Measurements from ENCODE around the gene RAG1.
"Not testable (repeated sequence)": the region's sequence is repeated elsewhere in the genome, so short reads cannot be mapped to it uniquely, and the experiment has no call there.

Gene RAG1

DNA sequence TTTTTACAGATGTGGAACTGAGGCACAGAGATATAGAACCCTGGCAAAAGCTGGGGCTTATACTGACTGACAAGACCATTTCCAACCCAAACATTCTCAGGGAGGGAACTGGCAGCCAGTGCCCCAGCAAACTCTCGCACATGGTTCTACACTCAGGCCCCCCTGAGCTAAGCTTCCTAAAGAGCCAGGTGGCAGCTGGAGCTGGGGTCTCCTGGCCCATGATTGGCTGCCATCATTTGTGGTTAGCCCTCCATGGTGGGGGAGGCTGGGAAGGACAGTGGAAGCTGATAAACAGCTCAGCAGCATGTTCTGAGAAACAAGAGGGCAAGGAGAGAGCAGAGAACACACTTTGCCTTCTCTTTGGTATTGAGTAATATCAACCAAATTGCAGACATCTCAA, at the start of gene RAG1:
Gene RAG1 (plus strand): TSS at position 314 of the 400 bp plus-strand sequence. CDS start 5,298 bp downstream, outside the sequence.
- no peak for DNase-seq (ENCODE audit: low read depth in 1 of 2, low spot score in 1 of 2)

GRCh38 chr11:36530840-36531239, 37.0 kb upstream of the RAG1 start:
- DNase-seq (ENCODE audit: low read depth in 1 of 2, low spot score in 1 of 2) = no peak

- no peak for DNase-seq (ENCODE audit: low read depth in 1 of 2, low spot score in 1 of 2)
Measured at GRCh38 chr11:36532941-36533601, 34.7 kb upstream of the RAG1 start.

DNA sequence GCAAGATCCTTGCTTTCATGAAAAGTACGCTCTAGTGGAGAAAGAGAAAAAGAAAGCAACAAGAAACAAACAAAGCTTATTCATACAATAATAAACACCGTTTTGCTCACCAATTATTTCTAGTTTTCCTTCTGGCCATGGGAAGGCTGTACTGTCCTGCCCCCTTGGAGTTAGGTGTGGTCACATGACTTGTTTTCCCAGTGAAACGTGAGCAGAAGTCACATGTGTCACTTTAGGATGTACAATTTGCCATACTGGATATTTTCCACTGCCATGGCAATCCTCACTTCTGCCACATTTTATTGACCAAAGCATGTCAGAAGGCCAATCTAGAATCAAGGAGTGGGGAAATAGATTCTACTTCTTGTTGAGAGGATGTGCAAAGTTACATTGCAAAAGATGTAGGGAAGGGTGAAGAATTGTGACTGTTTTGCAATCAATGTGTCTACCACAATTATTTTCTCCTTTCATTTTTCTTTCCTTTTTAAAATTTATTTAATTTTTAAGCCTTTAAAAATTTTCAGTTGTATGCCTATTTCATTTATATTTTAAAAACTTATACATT, 33.4 kb upstream of the RAG1 start:
- no peak for DNase-seq (ENCODE audit: low read depth in 1 of 2, low spot score in 1 of 2)

DNA sequence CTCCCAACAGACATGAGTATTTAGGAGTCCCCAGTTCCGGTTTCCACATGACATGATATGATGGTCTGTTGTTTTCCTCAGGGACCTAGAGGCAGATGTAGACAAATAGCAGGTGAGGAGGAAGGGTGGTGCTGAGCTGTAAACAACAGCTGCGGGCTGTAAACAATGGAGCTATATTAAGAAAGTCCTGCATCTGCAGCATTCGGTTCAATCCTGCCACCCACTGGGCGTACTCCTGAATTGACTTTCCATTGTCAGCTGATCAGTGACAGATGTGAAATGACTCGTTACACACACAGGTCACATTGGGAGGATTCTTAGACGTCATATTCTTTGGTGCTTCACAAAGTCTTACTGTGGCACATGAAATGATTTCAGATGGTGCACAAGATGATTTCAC, 26.8 kb upstream of the RAG1 start:
- DNase-seq (ENCODE audit: low read depth in 1 of 2, low spot score in 1 of 2) = no peak

- DNase-seq (ENCODE audit: low read depth in 1 of 2, low spot score in 1 of 2) = no peak
Measured at GRCh38 chr11:36550385-36551115, 17.3 kb upstream of the RAG1 start.

GRCh38 chr11:36557390-36557789, 10.4 kb upstream of the RAG1 start:
- DNase-seq (ENCODE audit: low read depth in 1 of 2, low spot score in 1 of 2) = not testable (repeated sequence)

- no peak for DNase-seq (ENCODE audit: low read depth in 1 of 2, low spot score in 1 of 2)
Measured at GRCh38 chr11:36557991-36558390, 9.8 kb upstream of the RAG1 start.

- no peak for DNase-seq (ENCODE audit: low read depth in 1 of 2, low spot score in 1 of 2)
Measured at GRCh38 chr11:36558571-36559413, 9.0 kb upstream of the RAG1 start.

DNA sequence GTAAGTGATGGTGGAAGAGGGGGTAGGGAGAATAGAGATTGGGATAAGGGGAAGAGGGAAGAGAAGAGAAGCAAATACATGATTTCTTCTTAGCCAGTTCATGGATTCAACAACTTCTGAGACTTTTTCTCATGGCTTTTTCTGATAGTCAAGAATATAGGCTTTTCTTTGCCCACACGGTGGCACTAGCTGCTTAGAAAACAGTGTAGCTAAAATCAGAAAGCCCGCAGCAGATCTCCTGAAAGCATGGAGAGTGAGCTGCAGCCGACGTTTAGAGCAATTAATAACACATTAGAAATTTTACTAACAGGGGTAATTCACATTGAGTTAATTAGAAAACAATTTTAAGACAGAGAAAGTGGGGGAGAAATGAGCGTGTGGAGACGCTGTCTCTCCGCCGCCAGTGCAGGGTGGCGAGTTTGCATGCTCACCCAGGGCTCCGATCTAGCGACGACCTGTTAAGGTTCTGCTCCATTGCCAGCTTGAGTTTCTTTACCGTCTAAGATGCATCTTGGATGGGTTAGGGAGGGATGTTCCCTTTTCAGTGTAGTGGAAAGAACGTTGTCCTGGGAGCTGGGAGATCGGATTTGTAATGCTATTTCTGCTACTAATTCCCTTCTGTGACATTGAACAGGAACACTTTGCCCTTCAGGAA, 3.3 kb upstream of the RAG1 start:
- no peak for DNase-seq (ENCODE audit: low read depth in 1 of 2, low spot score in 1 of 2)

DNA sequence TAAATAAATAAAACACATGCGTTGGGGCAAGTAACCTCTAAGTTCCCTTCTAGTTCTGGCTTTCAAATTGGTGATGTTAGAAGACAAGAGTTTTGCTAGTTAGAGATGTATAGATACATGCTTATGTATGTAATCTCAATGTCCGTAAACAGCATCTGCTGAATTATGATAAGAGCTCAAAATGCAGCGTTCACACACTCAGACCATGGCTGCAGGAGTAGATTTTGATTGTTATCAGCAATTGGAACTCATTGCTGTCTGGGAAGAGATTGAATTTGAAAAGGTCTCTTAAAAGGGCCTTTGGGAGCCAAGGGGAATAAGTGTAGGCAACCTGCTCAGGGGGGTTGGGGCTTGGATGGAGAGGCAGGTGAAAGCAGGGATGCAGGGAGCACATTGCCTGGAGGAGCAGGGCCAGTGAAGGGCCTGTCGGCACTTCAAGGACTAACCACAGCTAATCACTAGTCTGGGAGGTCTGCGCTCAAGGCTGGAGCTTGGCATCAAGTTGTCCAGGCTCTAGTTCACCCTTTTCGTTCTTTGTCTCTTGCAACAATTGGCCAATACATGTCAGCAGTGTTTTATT, 2.7 kb upstream of the RAG1 start:
- DNase-seq (ENCODE audit: low read depth in 1 of 2, low spot score in 1 of 2) = no peak

GRCh38 chr11:36566407-36567053, 1.3 kb upstream of the RAG1 start:
- DNase-seq (ENCODE audit: low read depth in 1 of 2, low spot score in 1 of 2) = no peak

DNA sequence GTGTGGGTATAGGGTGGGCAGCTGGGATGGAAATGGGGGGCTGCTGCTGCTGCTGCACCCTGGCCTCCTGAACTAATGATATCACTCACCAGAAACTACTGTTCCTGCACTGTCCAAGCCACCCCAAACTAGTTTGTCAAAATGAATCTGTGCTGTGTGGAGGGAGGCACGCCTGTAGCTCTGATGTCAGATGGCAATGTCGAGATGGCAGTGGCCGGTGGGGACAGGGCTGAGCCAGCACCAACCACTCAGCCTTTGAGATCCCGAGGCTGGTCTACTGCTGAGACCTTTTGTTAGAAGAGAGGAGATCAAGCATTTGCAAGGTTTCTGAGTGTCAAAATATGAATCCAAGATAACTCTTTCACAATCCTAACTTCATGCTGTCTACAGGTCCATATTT, 1.3 kb downstream of the RAG1 start:
- DNase-seq (ENCODE audit: low read depth in 1 of 2, low spot score in 1 of 2) = no peak

- no peak for DNase-seq (ENCODE audit: low read depth in 1 of 2, low spot score in 1 of 2)
Measured at GRCh38 chr11:36574486-36574885, 6.7 kb downstream of the RAG1 start.

- DNase-seq (ENCODE audit: low read depth in 1 of 2, low spot score in 1 of 2) = no peak
Measured at GRCh38 chr11:36577373-36577772, 9.6 kb downstream of the RAG1 start.

DNA sequence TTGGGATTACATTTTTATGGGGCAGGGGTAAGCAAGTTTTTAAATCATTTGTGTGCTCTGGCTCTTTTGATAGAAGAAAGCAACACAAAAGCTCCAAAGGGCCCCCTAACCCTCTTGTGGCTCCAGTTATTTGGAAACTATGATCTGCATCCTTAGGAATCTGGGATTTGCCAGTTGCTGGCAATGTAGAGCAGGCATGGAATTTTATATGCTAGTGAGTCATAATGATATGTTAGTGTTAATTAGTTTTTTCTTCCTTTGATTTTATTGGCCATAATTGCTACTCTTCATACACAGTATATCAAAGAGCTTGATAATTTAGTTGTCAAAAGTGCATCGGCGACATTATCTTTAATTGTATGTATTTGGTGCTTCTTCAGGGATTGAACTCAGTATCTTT, 10.1 kb downstream of the RAG1 start:
- no peak for DNase-seq (ENCODE audit: low read depth in 1 of 2, low spot score in 1 of 2)

DNA sequence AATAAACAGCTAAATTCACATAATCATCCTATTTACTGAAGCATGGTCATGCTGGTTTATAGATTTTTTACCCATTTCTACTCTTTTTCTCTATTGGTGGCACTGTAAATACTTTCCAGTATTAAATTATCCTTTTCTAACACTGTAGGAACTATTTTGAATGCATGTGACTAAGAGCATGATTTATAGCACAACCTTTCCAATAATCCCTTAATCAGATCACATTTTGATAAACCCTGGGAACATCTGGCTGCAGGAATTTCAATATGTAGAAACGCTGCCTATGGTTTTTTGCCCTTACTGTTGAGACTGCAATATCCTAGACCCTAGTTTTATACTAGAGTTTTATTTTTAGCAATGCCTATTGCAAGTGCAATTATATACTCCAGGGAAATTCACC, 10.7 kb downstream of the RAG1 start:
- DNase-seq (ENCODE audit: low read depth in 1 of 2, low spot score in 1 of 2) = no peak

- no peak for DNase-seq (ENCODE audit: low read depth in 1 of 2, low spot score in 1 of 2)
Measured at GRCh38 chr11:36581536-36581935, 13.7 kb downstream of the RAG1 start.

GRCh38 chr11:36583667-36584066, 15.9 kb downstream of the RAG1 start:
- DNase-seq (ENCODE audit: low read depth in 1 of 2, low spot score in 1 of 2) = no peak

DNA sequence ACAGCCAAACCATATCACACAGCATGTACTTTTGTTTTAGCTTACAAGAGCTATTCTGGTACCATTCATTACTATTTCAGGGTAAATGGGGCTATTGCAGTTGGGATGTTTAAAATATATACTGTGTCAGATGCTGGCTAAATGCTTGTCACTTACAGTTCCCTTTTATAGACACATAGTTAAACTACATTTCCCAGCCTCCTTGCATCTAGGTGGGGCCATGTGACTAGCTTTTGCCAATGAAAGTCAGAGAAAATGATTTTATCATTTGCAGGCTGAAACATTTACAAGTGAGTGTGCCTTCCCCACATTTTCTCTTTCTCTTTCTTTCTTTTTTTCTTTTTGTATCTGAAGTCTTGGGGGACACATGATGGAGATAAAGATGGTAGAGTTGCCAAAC, 18.7 kb downstream of the RAG1 start:
- no peak for DNase-seq (ENCODE audit: low read depth in 1 of 2, low spot score in 1 of 2)

All from activated T-helper 1 cell treated with anti-CD3 and anti-CD28 coated beads, Interleukin-2, amount 50 U/mL, for 16 hours (primary cell).